Mesodermal cell (in vitro differentiated cells): ENCODE data around the gene ARHGAP26.
"Not testable (repeated sequence)": the region's sequence is repeated elsewhere in the genome, so short reads cannot be mapped to it uniquely, and the experiment has no call there.

Source experiments
- H3K27ac ChIP-seq: 2 replicates; pipeline ENCODE4 v1.7.0; 2013; ENCODE audit warnings: mild to moderate bottlenecking, low read depth, low read length, moderate library complexity; ENCODE audit not compliant: severe bottlenecking
- H3K36me3 ChIP-seq: 2 replicates; pipeline ENCODE4 v1.7.1; 2013; ENCODE audit warnings: mild to moderate bottlenecking, low read length, moderate library complexity; ENCODE audit not compliant: control insufficient read depth, insufficient read depth
- H3K4me1 ChIP-seq: one replicate; pipeline ENCODE4 v1.7.1; 2013; ENCODE audit warnings: mild to moderate bottlenecking, low read length; ENCODE audit not compliant: insufficient read depth, control insufficient read depth, poor library complexity, severe bottlenecking
- H3K4me3 ChIP-seq: 2 replicates; pipeline ENCODE4 v1.7.0; 2013; ENCODE audit warnings: low read length, control low read depth, mild to moderate bottlenecking; ENCODE audit not compliant: insufficient read depth, poor library complexity, severe bottlenecking; ENCODE audit errors: extremely low read depth
- H3K9me3 ChIP-seq: 2 replicates; pipeline ENCODE4 v1.7.1; 2013; ENCODE audit warnings: mild to moderate bottlenecking, low read length, moderate library complexity; ENCODE audit not compliant: control insufficient read depth
- WGBS, 2 experiments: methylation state at CpG; one replicate each; pipeline ENCODE4 v1.1.5; 2013; ENCODE audit warnings: missing lambda C conversion rate in 2 of 2; ENCODE audit not compliant: insufficient coverage in 2 of 2; 5-methylcytosine and 5-hydroxymethylcytosine counted together

ARHGAP26 gene

GRCh38 chr5:142997591-142997990, 227.4 kb downstream of the ARHGAP26 start:
- peaks cover 12% of the 10 kb centered on the region for H3K4me1 ChIP-seq
- no peak overlapping the region for H3K4me3 ChIP-seq
- H3K36me3 ChIP-seq, result no peaks in the 10 kb centered on the region
- 89 to 100% methylated on average over 1 of the region's 1 CpG for WGBS, 2 experiments
- no peaks in the 10 kb centered on the region for H3K9me3 ChIP-seq
- H3K27ac ChIP-seq, result no peak overlapping the region

- H3K4me1 ChIP-seq, result peaks cover 14% of the 10 kb centered on the region
- WGBS, 2 experiments, result 83 to 94% methylated on average over 3 to 4 of the region's 6 CpGs
- H3K4me3 ChIP-seq, result no peak overlapping the region
- H3K36me3 ChIP-seq, result no peaks in the 10 kb centered on the region
- no peaks in the 10 kb centered on the region for H3K9me3 ChIP-seq
- H3K27ac ChIP-seq, result no peak overlapping the region
Observed at GRCh38 chr5:142998316-142999020, 228.3 kb downstream of the ARHGAP26 start.

- H3K9me3 ChIP-seq, H3K36me3 ChIP-seq: not testable (repeated sequence)
- WGBS, 2 experiments, result no CpG with 5 or more reads among the region's 1 CpG
Observed at GRCh38 chr5:143000551-143000950, 230.4 kb downstream of the ARHGAP26 start.

GRCh38 chr5:143001764-143002351, 231.7 kb downstream of the ARHGAP26 start:
- Histone ChIP-seq H3K27ac (peak overlapping the region; percentile 45), H3K4me1 (peaks cover 14% of the 10 kb centered on the region), H3K36me3 (no peaks in the 10 kb centered on the region), H3K9me3 (no peaks in the 10 kb centered on the region), H3K4me3 (no peak overlapping the region)
- WGBS, 2 experiments, result 67 to 73% methylated on average over 7 of the region's 8 CpGs

More at GRCh38 chr5:143000551-143000950, 230.4 kb downstream of the ARHGAP26 start:
- not testable (repeated sequence) for H3K4me3 ChIP-seq, H3K27ac ChIP-seq
- H3K4me1 ChIP-seq, result peaks cover 14% of the 10 kb centered on the region

- Histone ChIP-seq H3K9me3 (no peaks in the 10 kb centered on the region), H3K27ac (peak overlapping the region; percentile 73), H3K4me1 (peaks cover 14% of the 10 kb centered on the region), H3K36me3 (no peaks in the 10 kb centered on the region), H3K4me3 (no peak overlapping the region)
- 78 to 84% methylated on average over 4 to 5 of the region's 7 CpGs for WGBS, 2 experiments
Observed at GRCh38 chr5:143002459-143003327, 232.5 kb downstream of the ARHGAP26 start.

- Histone ChIP-seq H3K4me3 (no peak overlapping the region), H3K4me1 (peaks cover 14% of the 10 kb centered on the region), H3K27ac (no peak overlapping the region), H3K36me3 (no peaks in the 10 kb centered on the region), H3K9me3 (no peaks in the 10 kb centered on the region)
- 80 to 83% methylated on average over 1 of the region's 3 CpGs for WGBS, 2 experiments
Observed at GRCh38 chr5:143003328-143003636, 233.1 kb downstream of the ARHGAP26 start.

- H3K9me3 ChIP-seq, result no peaks in the 10 kb centered on the region
- H3K27ac ChIP-seq, result no peak overlapping the region
- H3K36me3 ChIP-seq, result no peaks in the 10 kb centered on the region
- no peak overlapping the region for H3K4me3 ChIP-seq
- H3K4me1 ChIP-seq, result peaks cover 14% of the 10 kb centered on the region
- 87 to 100% methylated on average over 2 of the region's 4 CpGs for WGBS, 2 experiments
Observed at GRCh38 chr5:143004361-143005145, 234.4 kb downstream of the ARHGAP26 start.

- no peak overlapping the region for H3K27ac ChIP-seq
- H3K9me3 ChIP-seq, result no peaks in the 10 kb centered on the region
- peaks cover 18% of the 10 kb centered on the region for H3K4me1 ChIP-seq
- no peaks in the 10 kb centered on the region for H3K36me3 ChIP-seq
- no peak overlapping the region for H3K4me3 ChIP-seq
Observed at GRCh38 chr5:143006501-143006900, 236.3 kb downstream of the ARHGAP26 start.

- Histone ChIP-seq H3K36me3 (no peaks in the 10 kb centered on the region), H3K27ac (no peak overlapping the region), H3K4me3 (no peak overlapping the region), H3K4me1 (peaks cover 10% of the 10 kb centered on the region), H3K9me3 (no peaks in the 10 kb centered on the region)
- WGBS, 2 experiments, result 90 to 100% methylated on average over 2 of the region's 2 CpGs
Observed at GRCh38 chr5:143008032-143008431, 237.9 kb downstream of the ARHGAP26 start.

- H3K4me3 ChIP-seq, result no peak overlapping the region
- no peaks in the 10 kb centered on the region for H3K9me3 ChIP-seq
- WGBS, 2 experiments, result 91 to 97% methylated on average over 1 to 4 of the region's 10 CpGs
- H3K36me3 ChIP-seq, result no peaks in the 10 kb centered on the region
- H3K27ac ChIP-seq, result no peak overlapping the region
- peaks cover 10% of the 10 kb centered on the region for H3K4me1 ChIP-seq
Observed at GRCh38 chr5:143008809-143009521, 238.8 kb downstream of the ARHGAP26 start.
